H9 (cell line): ENCODE data around the gene C1orf52. TPM values are rescaled to one million over a fixed set of nuclear protein-coding genes. Genes with fewer than 3 reads are reported as not detected.

Experiments used
- DNase-seq: peaks from one replicate; pipeline ENCODE4 v3.0.0-alpha.2; 2017
- H2AFZ ChIP-seq: one replicate; pipeline ENCODE4 v1.6.1; 2013; ENCODE audit warnings: mild to moderate bottlenecking, low read length, control low read depth, moderate library complexity
- H2AK5ac ChIP-seq: 2 replicates; pipeline ENCODE4 v1.6.1; 2013; ENCODE audit warnings: low read length, control low read depth, mixed read lengths; ENCODE audit not compliant: insufficient read length
- H2BK120ac ChIP-seq: one replicate; pipeline ENCODE4 v1.6.1; 2013; ENCODE audit warnings: low read depth, mild to moderate bottlenecking, low read length, control low read depth, inconsistent platforms; ENCODE audit not compliant: poor library complexity, severe bottlenecking
- H2BK12ac ChIP-seq: 2 replicates; pipeline ENCODE4 v1.6.1; 2013; ENCODE audit warnings: low read length, control low read depth, mixed read lengths, low read depth; ENCODE audit not compliant: insufficient read length
- H2BK15ac ChIP-seq: 2 replicates; pipeline ENCODE4 v1.6.1; 2013; ENCODE audit warnings: low read depth, low read length, control low read depth
- H2BK20ac ChIP-seq: one replicate; pipeline ENCODE4 v1.6.1; 2013; ENCODE audit warnings: low read depth, mild to moderate bottlenecking, low read length, control low read depth, inconsistent platforms; ENCODE audit not compliant: poor library complexity, severe bottlenecking
- H2BK5ac ChIP-seq: 2 replicates; pipeline ENCODE4 v1.6.1; 2013; ENCODE audit warnings: low read length, control low read depth, mixed read lengths; ENCODE audit not compliant: insufficient read length
- H3K14ac ChIP-seq: 2 replicates; pipeline ENCODE4 v1.6.1; 2013; ENCODE audit warnings: low read length, control low read depth; ENCODE audit not compliant: insufficient read depth
- H3K18ac ChIP-seq: 2 replicates; pipeline ENCODE4 v1.6.1; 2013; ENCODE audit warnings: low read depth, mild to moderate bottlenecking, mixed read lengths, low read length, control low read depth; ENCODE audit not compliant: insufficient read length
- H3K23ac ChIP-seq: 2 replicates; pipeline ENCODE4 v1.6.1; 2013; ENCODE audit warnings: low read length, control low read depth, mixed read lengths, low read depth; ENCODE audit not compliant: insufficient read length
- H3K23me2 ChIP-seq: 2 replicates; pipeline ENCODE4 v1.6.1; 2013; ENCODE audit warnings: low read depth, mild to moderate bottlenecking, mixed read lengths, low read length, control low read depth; ENCODE audit not compliant: insufficient read length, poor library complexity, severe bottlenecking
- H3K27ac ChIP-seq: 2 replicates; pipeline ENCODE4 v1.5.1; 2013; ENCODE audit warnings: low read length, control low read depth, mixed read lengths, low read depth; ENCODE audit not compliant: insufficient read length
- H3K27me3 ChIP-seq: 2 replicates; pipeline ENCODE4 v1.6.1; 2013; ENCODE audit warnings: low read length, control low read depth, inconsistent platforms; ENCODE audit not compliant: insufficient read depth
- H3K4ac ChIP-seq: 2 replicates; pipeline ENCODE4 v1.6.1; 2013; ENCODE audit warnings: low read depth, mild to moderate bottlenecking, control low read depth, inconsistent platforms, low read length, moderate library complexity
- H3K4me1 ChIP-seq: 2 replicates; pipeline ENCODE4 v1.6.1; 2013; ENCODE audit warnings: low read length, control low read depth, inconsistent platforms; ENCODE audit not compliant: insufficient read depth
- H3K4me2 ChIP-seq: 2 replicates; pipeline ENCODE4 v1.6.1; 2013; ENCODE audit warnings: low read length, control low read depth, mixed read lengths; ENCODE audit not compliant: insufficient read length, insufficient read depth
- H3K56ac ChIP-seq: 2 replicates; pipeline ENCODE4 v1.6.1; 2013; ENCODE audit warnings: low read depth, mild to moderate bottlenecking, mixed read lengths, low read length, control low read depth; ENCODE audit not compliant: insufficient read length
- H3K79me1 ChIP-seq: 2 replicates; pipeline ENCODE4 v1.6.1; 2013; ENCODE audit warnings: low read depth, mild to moderate bottlenecking, moderate library complexity, low read length, control low read depth, inconsistent platforms; ENCODE audit not compliant: insufficient read depth, poor library complexity, severe bottlenecking
- H3K79me2 ChIP-seq: 2 replicates; pipeline ENCODE4 v1.6.1; 2013; ENCODE audit warnings: low read length, control low read depth, inconsistent platforms; ENCODE audit not compliant: insufficient read depth
- H3K9ac ChIP-seq: 2 replicates; pipeline ENCODE4 v1.6.1; 2013; ENCODE audit warnings: low read length, control low read depth, mixed read lengths; ENCODE audit not compliant: insufficient read length; ENCODE audit errors: extremely low read depth
- H3K9me3 ChIP-seq: one replicate; pipeline ENCODE4 v1.6.1; 2013; ENCODE audit warnings: low read depth, low read length, inconsistent platforms; ENCODE audit not compliant: control insufficient read depth
- H3T11ph ChIP-seq: one replicate; pipeline ENCODE4 v1.6.1; 2013; ENCODE audit warnings: mild to moderate bottlenecking, low read length, control low read depth, inconsistent platforms
- H4K20me1 ChIP-seq: one replicate; pipeline ENCODE4 v1.6.1; 2013; ENCODE audit not compliant: control insufficient read depth, insufficient read length, insufficient read depth
- H4K5ac ChIP-seq: 2 replicates; pipeline ENCODE4 v1.6.1; 2013; ENCODE audit warnings: low read depth, mild to moderate bottlenecking, mixed read lengths, low read length, control low read depth; ENCODE audit not compliant: insufficient read length
- H4K8ac ChIP-seq: replicated peaks from 2 replicates; pipeline ENCODE4 v1.6.1; 2013; ENCODE audit warnings: low read length, control low read depth, mixed read lengths, low read depth; ENCODE audit not compliant: insufficient read length
- H4K91ac ChIP-seq: 2 replicates; pipeline ENCODE4 v1.6.1; 2013; ENCODE audit warnings: low read depth, mild to moderate bottlenecking, moderate library complexity, mixed read lengths, low read length, control low read depth; ENCODE audit not compliant: insufficient read length
- H3K27ac Mint-ChIP-seq, 3 experiments: 2 replicates in 2 of 3; 3 replicates in 1 of 3; pipeline ENCODE4 v1.8.0; 2020 to 2021; ENCODE audit warnings: mixed read lengths in 3 of 3, mild to moderate bottlenecking in 1 of 3, moderate library complexity in 1 of 3
- H3K27me3 Mint-ChIP-seq: 2 replicates; pipeline ENCODE4 v1.8.0; 2021; ENCODE audit warnings: low read depth, mild to moderate bottlenecking, moderate library complexity, mixed read lengths
- H3K36me3 Mint-ChIP-seq, 3 experiments: 2 replicates in 2 of 3; 3 replicates in 1 of 3; pipeline ENCODE4 v1.8.0; 2020 to 2021; ENCODE audit warnings: low read depth in 3 of 3, mixed read lengths in 3 of 3; ENCODE audit not compliant: insufficient read depth in 1 of 3
- H3K4me1 Mint-ChIP-seq, 2 experiments: 2 replicates each; pipeline ENCODE4 v1.8.0; 2020; ENCODE audit warnings: mixed read lengths in 2 of 2
- H3K4me3 Mint-ChIP-seq, 2 experiments: 2 replicates in 1 of 2; 3 replicates in 1 of 2; pipeline ENCODE4 v1.8.0; 2020 to 2021; ENCODE audit warnings: mild to moderate bottlenecking in 2 of 2, mixed read lengths in 2 of 2, moderate library complexity in 1 of 2
- H3K9me3 Mint-ChIP-seq, 2 experiments: 2 replicates in 1 of 2; 3 replicates in 1 of 2; pipeline ENCODE4 v1.8.0; 2020; ENCODE audit warnings: mild to moderate bottlenecking in 2 of 2, mixed read lengths in 2 of 2, moderate library complexity in 1 of 2
- total RNA-seq: library from RNA; stranded (reverse); gene quantifications from 2 replicates; pipeline ENCODE4 v1.2.1, GENCODE V29; 2021
- TF ChIP-seq, protein P1 (sequence below): fragments of 200-600 bp; sonication (generic); conservative IDR thresholded peaks from 3 replicates; pipeline ENCODE4 v1.8.0; 2021; ENCODE audit warnings: antibody characterized with exemption, mild to moderate bottlenecking

The C1orf52 gene
- total RNA-seq, 1 experiment from 2014 or later = 45.1 TPM

DNA sequence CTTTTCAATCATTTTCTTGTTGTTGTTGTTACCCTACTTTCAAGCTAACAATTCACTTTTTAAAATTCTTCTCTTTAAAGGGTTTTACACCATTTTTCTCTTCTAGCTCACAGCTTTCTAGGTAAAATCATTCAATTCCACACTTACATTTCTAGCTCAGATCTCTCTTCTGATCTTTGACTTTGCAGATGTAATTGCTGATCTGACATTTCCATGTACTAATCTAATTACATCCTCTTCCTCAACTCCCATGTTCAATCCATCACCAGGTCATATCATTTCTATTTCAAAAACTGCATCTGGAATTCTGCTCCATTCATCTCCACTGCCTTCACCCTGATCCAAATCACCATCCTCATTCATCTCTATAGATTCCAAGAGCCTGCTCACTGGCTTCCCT lies 13.9 kb upstream of the C1orf52 start:
- DNase-seq = no peak
- Histone ChIP-seq H2BK15ac (no peak overlapping the region), H3K27ac (no peak overlapping the region), H4K5ac (no peak overlapping the region), H3K4me1 (0 out of 2 replicates have a peak, but pooled peaks cover 2% of the 10 kb centered on the region), H4K8ac (no peak overlapping the region), H3T11ph (no peak overlapping the region), H3K23me2 (peaks cover 6% of the 10 kb centered on the region), H2AFZ (no peak overlapping the region), H3K9me3 (no peaks in the 10 kb centered on the region), H3K79me1 (no peaks in the 10 kb centered on the region), H4K20me1 (no peaks in the 10 kb centered on the region), H2BK120ac (no peak overlapping the region), H2BK12ac (no peak overlapping the region), H2BK5ac (no peak overlapping the region), H3K4ac (no peak overlapping the region), H3K18ac (no peak overlapping the region), H3K9ac (no peak overlapping the region), H3K79me2 (peaks cover 2% of the 10 kb centered on the region; the same call in 1 of the 2 replicates), H3K4me2 (no peak overlapping the region), H3K56ac (no peak overlapping the region), H2BK20ac (no peak overlapping the region), H3K27me3 (no peaks in the 10 kb centered on the region), H2AK5ac (no peak overlapping the region), H4K91ac (no peak overlapping the region), H3K14ac (no peak overlapping the region), H3K23ac (no peak overlapping the region)
- Mint-ChIP-seq H3K27ac (no peak overlapping the region; a peak in 1 of 7 replicates), H3K4me3 (no peak overlapping the region), H3K36me3 (peaks cover 6 to 37% (median 24%) of the 10 kb centered on the region in 3 experiments; a peak in 6 of 7 replicates), H3K9me3 (no peaks in the 10 kb centered on the region), H3K4me1 (peaks cover 17 to 19% of the 10 kb centered on the region in 2 experiments), H3K27me3 (no peaks in the 10 kb centered on the region)
- TF ChIP-seq, protein P1, sequence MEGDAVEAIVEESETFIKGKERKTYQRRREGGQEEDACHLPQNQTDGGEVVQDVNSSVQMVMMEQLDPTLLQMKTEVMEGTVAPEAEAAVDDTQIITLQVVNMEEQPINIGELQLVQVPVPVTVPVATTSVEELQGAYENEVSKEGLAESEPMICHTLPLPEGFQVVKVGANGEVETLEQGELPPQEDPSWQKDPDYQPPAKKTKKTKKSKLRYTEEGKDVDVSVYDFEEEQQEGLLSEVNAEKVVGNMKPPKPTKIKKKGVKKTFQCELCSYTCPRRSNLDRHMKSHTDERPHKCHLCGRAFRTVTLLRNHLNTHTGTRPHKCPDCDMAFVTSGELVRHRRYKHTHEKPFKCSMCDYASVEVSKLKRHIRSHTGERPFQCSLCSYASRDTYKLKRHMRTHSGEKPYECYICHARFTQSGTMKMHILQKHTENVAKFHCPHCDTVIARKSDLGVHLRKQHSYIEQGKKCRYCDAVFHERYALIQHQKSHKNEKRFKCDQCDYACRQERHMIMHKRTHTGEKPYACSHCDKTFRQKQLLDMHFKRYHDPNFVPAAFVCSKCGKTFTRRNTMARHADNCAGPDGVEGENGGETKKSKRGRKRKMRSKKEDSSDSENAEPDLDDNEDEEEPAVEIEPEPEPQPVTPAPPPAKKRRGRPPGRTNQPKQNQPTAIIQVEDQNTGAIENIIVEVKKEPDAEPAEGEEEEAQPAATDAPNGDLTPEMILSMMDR = no peak
